Measurements from ENCODE around the gene SYNGAP1. TPM values are rescaled to one million over a fixed set of nuclear protein-coding genes. Genes with fewer than 3 reads are reported as not detected.

The SYNGAP1 gene
- total and polyA plus RNA-seq, 2 experiments from 2014 or later = 13.9 to 45.0 TPM

- TF ChIP-seq EZH2phosphoT487 (IDR thresholded peaks at IDR 0.05; ENCODE audit: unreplicated experiment) = no peak
- no peak for TF ChIP-seq ZNF331 (CRISPR knock-in tag; IDR thresholded peaks at IDR 0.05; ENCODE audit: low read depth)
- TF ChIP-seq NANOG (IDR thresholded peaks at IDR 0.05; ENCODE audit: borderline replicate concordance) = no peak
- TF ChIP-seq STAT1 (IDR thresholded peaks at IDR 0.05; ENCODE audit: unreplicated experiment) = no peak
- TF ChIP-seq POLR2AphosphoS5 (IDR thresholded peaks at IDR 0.05; ENCODE audit: low read depth) = no peak
- TF ChIP-seq EZH2 (IDR thresholded peaks at IDR 0.05; ENCODE audit: low read depth, unreplicated experiment) = no peak
- TF ChIP-seq CREB1 (CRISPR knock-in tag; IDR thresholded peaks at IDR 0.05; ENCODE audit: low read depth) = no peak
Measured at GRCh38 chr6:33429750-33430052, 9.8 kb downstream of the SYNGAP1 start (continued).

- Mint-ChIP-seq H3K4me3 (peak overlapping the region; percentile 80), H3K27ac (peak overlapping the region; percentile 90), H3K4me1 (peaks cover 65% of the 10 kb centered on the region), H3K36me3 (ENCODE audit: low read depth) (peaks cover 31% of the 10 kb centered on the region), H3K27me3 (ENCODE audit: insufficient read depth, low read depth, poor library complexity) (peaks cover 29% of the 10 kb centered on the region), H3K9me3 (no peaks in the 10 kb centered on the region)
- H3K79me2 ChIP-seq (replicated peaks; ENCODE audit: insufficient read depth) = peaks cover 67% of the 10 kb centered on the region
- H3K27me3 ChIP-seq (ENCODE audit: insufficient read depth) = no peaks in the 10 kb centered on the region
- no peak for TF ChIP-seq ETS1 (IDR thresholded peaks at IDR 0.05)
- peak overlapping the region; percentile 64; the same call in 1 of the 2 replicates for H3K4me3 ChIP-seq
- no peaks in the 10 kb centered on the region for H3K9me2 ChIP-seq (ENCODE audit: insufficient read depth)
- no peak for DNase-seq (ENCODE audit: low spot score)
- ATAC-seq = no peak
- no peaks in the 10 kb centered on the region; the same call in 1 of the 2 replicates for H4K20me1 ChIP-seq (replicated peaks; ENCODE audit: insufficient read depth)
- peak overlapping the region; percentile 100 for H3K27ac ChIP-seq (ENCODE audit: low read depth)
- peaks cover 7% of the 10 kb centered on the region for H3K36me3 ChIP-seq (ENCODE audit: insufficient read depth)
- peak overlapping the region; percentile 90 for H3K4me2 ChIP-seq
- no peak overlapping the region for H2AFZ ChIP-seq
- peaks cover 63% of the 10 kb centered on the region for H3K4me1 ChIP-seq (ENCODE audit: insufficient read depth)
- H3F3A ChIP-seq (replicated peaks; ENCODE audit: low read depth) = peaks cover 28% of the 10 kb centered on the region
Measured at GRCh38 chr6:33430334-33430733, 10.5 kb downstream of the SYNGAP1 start.

- H3K27ac Mint-ChIP-seq = peak overlapping the region; percentile 90
- Histone ChIP-seq H4K20me1 (replicated peaks; ENCODE audit: insufficient read depth) (no peaks in the 10 kb centered on the region; the same call in 1 of the 2 replicates), H3K9me2 (ENCODE audit: insufficient read depth) (no peaks in the 10 kb centered on the region), H3K4me2 (peak overlapping the region; percentile 90), H2AFZ (no peak overlapping the region), H3K4me3 (peak overlapping the region; percentile 64), H3K27ac (ENCODE audit: low read depth) (peak overlapping the region; percentile 100), H3K79me2 (replicated peaks; ENCODE audit: insufficient read depth) (peaks cover 67% of the 10 kb centered on the region), H3F3A (replicated peaks; ENCODE audit: low read depth) (peaks cover 25% of the 10 kb centered on the region), H3K36me3 (ENCODE audit: insufficient read depth) (peaks cover 15% of the 10 kb centered on the region), H3K4me1 (ENCODE audit: insufficient read depth) (peaks cover 60% of the 10 kb centered on the region), H3K27me3 (ENCODE audit: insufficient read depth) (no peaks in the 10 kb centered on the region)
- H3K4me1 Mint-ChIP-seq = peaks cover 65% of the 10 kb centered on the region
- no peaks in the 10 kb centered on the region for H3K9me3 Mint-ChIP-seq
- peaks cover 40% of the 10 kb centered on the region for H3K36me3 Mint-ChIP-seq (ENCODE audit: low read depth)
- peaks cover 28% of the 10 kb centered on the region for H3K27me3 Mint-ChIP-seq (ENCODE audit: insufficient read depth, low read depth, poor library complexity)
- peak overlapping the region; percentile 80 for H3K4me3 Mint-ChIP-seq
- no peak for TF ChIP-seq ZNF114 (CRISPR knock-in tag; IDR thresholded peaks at IDR 0.05)
- TF ChIP-seq ETS1 (IDR thresholded peaks at IDR 0.05) = no peak
- peak; percentile 27; the same call in 1 of the 2 replicates for TF ChIP-seq POLR2AphosphoS5 (IDR thresholded peaks at IDR 0.05; ENCODE audit: low read depth)
- no peak for TF ChIP-seq JUNB (IDR thresholded peaks at IDR 0.05; ENCODE audit: unreplicated experiment)
- TF ChIP-seq REST (IDR thresholded peaks at IDR 0.05; ENCODE audit: unreplicated experiment) = peak; percentile 38
- peak; percentile 6; the same call in 1 of the 2 replicates for TF ChIP-seq CREB1 (CRISPR knock-in tag; IDR thresholded peaks at IDR 0.05; ENCODE audit: low read depth)
- no peak for TF ChIP-seq CTCF (conservative IDR thresholded peaks at IDR 0.05; ENCODE audit: low read depth in 2 of 2)
- TF ChIP-seq STAT1 (IDR thresholded peaks at IDR 0.05; ENCODE audit: unreplicated experiment) = no peak
- no peak for TF ChIP-seq NANOG (IDR thresholded peaks at IDR 0.05; ENCODE audit: borderline replicate concordance)
- DNase-seq (ENCODE audit: low spot score) (peak; percentile 97), ATAC-seq (peak; percentile 50)
Measured at GRCh38 chr6:33430991-33431879, 11.4 kb downstream of the SYNGAP1 start.

Measured in GM23338 (cell line).